GM11168 (cell line): ENCODE measurements around the gene CFB.

ENCODE experiments used
- in situ Hi-C: fragments of 300-500 bp; cut with MboI; formaldehyde crosslinking; loops from one replicate; pipeline ENCODE4 v1.12.0; 2022; ENCODE audit warnings: low sequenced_read_pairs; ENCODE audit not compliant: unreplicated experiment

CFB gene

DNA sequence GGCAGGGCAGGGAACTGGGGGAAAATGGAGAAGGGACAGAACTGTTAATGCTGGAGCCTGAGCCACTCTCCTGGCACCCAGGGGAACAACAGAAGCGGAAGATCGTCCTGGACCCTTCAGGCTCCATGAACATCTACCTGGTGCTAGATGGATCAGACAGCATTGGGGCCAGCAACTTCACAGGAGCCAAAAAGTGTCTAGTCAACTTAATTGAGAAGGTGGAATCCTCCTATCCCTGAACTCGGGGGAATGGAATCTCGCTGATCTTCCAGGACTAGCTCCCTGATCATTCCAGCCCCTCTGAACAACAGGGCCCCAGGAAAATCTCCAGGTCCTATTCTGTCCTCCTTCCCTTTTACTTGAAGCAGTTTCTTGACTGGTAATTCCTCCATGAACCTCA is 2.0 kb downstream of the CFB start:
- in situ Hi-C loops = no loop called here

DNA sequence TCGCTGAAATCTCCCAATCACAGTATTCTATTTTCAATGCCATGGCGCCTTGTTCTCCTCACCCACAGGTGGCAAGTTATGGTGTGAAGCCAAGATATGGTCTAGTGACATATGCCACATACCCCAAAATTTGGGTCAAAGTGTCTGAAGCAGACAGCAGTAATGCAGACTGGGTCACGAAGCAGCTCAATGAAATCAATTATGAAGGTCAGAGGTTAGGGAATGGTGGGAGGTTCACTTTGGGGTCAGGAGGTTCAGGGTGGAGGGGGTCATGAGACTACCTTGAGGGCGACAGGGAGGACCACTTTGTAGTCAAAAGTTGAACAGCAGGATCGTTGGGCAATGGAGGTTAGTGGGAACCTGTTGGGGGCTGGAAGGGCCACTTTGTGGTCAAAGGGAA is 2.4 kb downstream of the CFB start:
- in situ Hi-C loops = no loop called here

DNA sequence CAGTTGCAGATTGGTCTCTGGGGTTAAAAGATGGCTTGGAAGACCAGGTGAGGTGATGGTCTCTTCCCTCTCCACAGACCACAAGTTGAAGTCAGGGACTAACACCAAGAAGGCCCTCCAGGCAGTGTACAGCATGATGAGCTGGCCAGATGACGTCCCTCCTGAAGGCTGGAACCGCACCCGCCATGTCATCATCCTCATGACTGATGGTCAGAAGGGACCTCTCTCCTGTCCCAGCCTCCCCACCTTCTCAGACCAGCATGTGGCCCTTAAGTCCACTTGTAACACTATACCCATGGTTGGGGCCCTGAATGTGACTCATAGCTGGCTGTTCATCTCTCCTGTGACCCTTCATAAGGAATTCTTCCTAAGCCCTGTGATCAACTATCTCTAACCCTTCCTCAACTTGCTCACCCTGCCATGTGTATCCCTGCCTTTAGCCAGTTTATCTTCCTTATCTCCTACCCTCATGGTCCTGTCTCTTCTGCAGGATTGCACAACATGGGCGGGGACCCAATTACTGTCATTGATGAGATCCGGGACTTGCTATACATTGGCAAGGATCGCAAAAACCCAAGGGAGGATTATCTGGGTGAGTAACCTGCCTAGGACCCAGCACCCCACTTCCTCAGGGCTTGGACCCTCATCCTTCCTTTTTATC is 3.0 kb downstream of the CFB start:
- in situ Hi-C loops = no loop called here

DNA sequence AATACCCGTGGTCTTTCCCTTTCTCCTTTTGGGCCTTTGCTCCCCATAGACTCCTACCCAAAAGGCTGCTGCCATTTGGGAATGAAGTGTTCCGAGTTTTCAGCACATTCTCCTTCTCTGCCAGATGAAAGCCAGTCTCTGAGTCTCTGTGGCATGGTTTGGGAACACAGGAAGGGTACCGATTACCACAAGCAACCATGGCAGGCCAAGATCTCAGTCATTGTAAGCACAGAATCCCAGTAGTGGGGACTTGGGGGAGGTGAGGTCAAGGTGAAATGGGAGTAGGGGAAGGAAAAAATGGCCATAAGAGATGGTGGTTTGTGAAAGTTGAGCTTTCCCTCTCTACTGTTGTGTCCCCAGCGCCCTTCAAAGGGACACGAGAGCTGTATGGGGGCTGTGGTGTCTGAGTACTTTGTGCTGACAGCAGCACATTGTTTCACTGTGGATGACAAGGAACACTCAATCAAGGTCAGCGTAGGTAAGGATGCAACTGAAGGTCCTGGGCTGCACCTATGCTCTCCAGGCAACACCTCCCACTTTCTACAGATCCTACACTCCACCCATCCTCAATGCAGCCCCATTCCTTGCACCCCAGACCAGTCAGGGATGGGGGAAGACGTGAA is 4.1 kb downstream of the CFB start:
- in situ Hi-C loops = no loop called here

DNA sequence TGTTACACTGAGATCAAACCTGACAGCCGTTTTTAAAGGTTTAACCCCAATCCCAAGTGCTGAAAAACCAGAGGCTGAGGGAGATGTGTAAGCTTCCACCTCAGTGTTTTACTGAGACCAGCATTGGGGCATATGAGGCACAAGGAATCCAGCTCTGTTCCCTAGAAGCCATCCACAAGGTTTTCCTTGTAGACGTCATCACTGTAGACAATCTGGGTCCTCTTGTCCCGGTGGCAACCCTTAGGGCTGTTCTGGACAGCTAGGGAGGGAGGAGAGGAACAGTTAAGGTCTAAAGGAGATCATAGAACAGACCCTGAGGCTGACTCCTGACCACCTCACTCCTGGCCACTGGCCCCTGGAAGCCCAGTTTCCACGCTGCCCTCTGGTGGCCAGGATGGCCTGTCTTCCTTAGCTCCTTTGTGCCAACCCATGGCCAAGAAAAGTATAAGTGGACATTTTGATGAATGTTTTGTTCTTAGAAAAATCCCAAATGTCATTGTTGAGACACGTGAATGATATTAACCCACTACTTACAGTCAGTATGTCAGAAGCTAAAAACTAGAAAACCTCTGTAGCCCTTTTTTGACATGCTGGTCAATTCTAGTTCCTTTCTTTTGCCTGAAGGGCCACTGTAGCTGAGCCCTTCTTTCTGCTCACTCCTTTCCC is 6.4 kb downstream of the CFB start:
- in situ Hi-C loops = no loop called here

DNA sequence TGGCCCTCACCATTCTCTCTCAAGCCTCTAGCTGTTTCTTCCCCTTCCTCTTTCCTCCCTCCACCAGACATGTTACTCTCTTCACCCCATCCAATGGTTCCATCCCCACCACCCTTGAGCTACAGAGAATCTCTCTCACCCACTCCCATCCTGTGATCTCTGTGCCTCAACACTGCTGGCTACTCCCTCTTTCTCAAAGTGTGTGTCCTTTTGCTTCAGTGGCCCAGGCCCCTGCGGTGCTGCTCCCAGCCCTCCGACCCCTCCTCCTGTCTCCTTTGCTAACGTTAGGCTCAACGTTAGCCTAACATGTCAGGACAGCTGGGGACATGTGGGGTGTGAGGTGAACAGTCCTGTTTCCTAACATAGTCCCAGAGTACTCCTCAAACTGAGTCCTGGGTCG is 7.0 kb downstream of the CFB start:
- in situ Hi-C loops = no loop called here

DNA sequence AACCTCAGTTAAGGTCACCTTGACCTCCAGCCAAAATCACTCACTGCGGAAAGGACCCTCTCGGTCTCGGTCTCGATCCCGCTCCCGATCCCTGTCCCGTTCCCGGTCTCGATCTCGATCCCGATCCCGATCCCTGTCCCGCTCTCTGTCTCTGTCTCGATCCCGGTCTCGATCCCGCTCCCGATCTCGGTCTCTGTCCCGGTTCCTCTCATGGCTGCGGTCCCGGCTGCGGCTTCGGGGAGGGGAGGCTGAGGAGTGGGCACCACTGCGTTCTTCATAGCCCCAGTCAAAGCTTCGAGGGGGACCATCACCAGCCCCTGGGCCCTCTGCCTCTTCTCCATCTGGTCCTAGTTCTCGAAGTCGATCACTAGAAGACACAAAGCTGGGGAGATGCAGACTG is 8.6 kb downstream of the CFB start:
- in situ Hi-C loops = no loop called here

DNA sequence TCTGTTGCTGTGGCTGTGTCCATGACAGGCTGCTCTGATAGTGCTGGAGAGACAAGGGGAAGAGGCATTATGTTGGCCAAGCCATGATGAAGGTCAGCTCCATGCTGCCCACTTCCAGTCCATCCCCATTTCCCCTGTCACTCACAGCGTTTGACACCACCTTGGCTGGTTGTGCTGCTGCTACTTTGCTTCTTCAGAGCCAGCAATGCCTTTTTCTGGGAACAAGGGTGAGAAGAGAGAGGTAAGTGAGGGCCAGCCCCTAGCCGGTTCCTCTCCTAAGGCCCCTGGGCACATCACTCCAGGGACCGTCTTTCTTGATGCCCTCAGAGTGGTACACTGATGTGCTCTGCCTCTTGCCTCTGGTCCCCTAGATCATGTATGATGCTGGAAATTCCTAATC is 10.9 kb downstream of the CFB start:
- in situ Hi-C loops = no loop called here

DNA sequence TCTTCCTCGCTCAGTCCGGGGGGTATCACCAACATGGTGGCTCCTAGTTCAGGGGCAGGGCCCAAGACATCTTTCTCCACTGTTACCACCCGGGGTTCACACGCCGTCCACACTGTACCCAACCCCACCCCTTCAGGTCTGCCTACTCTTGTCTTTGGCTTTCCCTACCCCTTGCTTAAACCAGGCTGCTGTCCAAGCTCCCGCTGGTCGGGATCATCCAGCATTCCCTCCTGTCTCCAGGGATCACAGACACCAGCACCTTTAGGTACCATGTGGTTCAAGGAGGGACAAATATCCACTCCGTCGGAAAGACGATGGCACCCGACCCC is 12.5 kb downstream of the CFB start:
- in situ Hi-C loops = no loop called here

DNA sequence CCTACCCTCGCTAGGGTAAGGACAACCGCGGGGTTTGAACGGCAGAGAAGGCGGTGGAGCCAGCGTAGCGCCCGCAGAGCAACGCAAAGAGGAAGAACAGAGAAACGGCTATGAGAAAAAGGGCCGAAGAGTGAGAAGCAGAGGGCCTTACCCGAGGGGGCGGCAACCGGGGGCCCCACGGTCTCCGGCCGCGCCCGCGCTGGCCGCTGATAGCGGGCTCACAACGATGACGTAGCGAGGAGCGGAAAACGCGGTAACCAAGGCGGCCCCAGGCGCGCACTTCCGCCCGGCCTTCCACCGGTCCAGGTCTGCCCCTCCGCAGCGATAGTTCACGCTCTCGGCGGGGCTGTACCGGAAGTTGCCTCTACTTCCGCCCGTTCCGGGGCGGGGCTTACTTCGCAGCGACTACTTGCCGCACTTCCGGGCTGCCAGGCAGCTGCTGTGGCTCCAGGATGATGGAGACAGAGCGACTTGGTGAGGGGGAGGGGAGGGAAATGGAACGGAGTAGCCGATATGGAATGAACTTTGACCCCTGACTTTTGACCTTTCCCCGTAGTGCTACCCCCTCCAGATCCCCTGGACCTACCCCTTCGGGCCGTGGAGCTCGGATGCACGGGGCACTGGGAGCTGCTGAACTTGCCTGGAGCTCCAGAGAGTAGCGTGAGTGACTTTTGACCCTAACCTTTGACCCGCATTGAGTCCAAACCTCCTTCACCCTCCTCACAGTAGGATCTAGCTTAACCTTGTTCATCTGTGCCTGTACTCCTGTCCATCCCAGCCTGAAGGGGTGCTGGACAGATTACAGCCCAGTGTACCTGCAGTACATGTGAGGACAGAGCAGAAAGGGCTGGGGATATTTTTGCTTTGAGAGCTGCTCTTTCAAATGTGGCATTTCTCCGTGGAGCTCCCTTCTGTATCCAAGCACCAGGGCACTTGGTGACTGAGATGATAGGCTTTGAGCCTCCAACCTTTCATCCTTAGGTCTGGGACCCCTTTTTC is 13.1 kb downstream of the CFB start, which contains the start of the genes NELFE and SKIC2:
NELFE (minus strand) TSS at position 231 of the 999 bp plus-strand sequence. CDS start 525 bp downstream, outside the sequence.
SKIC2 (plus strand) TSS at position 435 of the 999 bp plus-strand sequence; CDS start at position 453, 18 bp downstream.
- in situ Hi-C loops = no loop called here

DNA sequence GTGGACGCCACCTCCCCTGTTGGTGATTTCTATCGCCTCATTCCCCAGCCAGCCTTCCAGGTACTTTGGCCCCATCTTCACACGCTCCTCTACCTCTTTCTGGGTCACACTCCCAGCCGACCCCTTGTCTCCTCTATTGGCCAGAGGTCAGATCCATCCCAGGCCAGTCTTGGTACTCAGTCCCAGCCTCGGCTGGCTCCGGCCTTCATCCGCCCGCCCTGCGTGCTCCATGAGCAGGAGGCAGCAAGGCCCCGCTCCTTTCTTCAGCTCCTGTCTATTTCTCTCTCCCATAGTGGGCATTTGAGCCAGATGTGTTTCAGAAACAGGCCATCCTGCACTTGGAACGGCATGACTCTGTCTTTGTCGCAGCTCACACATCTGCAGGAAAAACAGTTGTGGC is 15.7 kb downstream of the CFB start:
- in situ Hi-C loops = no loop called here

DNA sequence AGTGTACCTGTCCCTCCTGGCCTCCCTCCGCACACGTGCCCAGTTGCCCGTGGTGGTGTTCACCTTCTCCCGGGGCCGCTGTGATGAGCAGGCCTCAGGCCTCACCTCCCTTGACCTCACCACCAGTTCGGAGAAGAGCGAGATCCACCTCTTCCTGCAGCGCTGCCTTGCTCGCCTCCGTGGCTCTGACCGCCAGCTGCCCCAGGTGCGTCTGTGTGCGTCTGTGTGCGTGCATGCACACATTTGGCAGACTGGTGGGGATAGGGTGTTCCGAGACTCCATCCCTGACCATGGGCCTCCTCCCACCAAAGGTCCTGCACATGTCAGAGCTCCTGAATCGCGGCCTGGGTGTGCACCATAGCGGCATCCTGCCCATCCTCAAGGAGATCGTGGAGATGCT is 18.0 kb downstream of the CFB start:
- in situ Hi-C loops = no loop called here

DNA sequence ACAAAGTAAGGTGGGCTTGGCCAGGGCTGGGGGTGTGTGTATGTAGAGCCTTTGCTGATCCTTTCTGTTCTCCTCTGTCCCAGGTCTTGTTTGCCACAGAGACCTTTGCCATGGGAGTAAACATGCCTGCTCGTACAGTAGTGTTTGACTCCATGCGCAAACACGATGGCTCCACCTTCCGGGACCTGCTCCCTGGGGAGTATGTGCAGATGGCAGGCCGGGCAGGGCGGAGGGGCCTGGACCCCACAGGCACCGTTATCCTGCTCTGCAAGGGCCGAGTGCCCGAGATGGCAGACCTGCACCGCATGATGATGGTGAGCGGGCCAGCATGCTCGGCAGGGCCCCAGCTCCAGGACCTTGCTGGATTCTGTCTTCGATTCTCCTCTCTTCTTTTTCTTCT is 19.8 kb downstream of the CFB start:
- in situ Hi-C loops = no loop called here

DNA sequence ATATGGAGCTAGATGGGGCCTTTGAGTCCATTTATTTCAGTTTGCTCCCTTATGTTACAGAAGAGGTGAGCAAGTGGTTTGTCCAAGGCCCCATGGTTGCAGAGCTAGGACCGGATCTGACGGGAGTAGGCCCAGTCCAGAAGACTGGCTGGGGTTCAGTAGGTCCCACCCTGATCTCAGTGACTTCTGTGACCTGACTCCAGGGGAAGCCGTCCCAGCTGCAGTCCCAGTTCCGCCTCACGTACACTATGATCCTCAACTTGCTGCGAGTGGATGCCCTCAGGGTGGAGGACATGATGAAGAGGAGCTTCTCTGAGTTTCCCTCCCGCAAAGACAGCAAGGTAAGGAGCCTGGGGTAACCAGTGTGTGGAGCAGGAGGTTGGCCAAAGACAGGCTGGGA is 20.6 kb downstream of the CFB start:
- in situ Hi-C loops = no loop called here

DNA sequence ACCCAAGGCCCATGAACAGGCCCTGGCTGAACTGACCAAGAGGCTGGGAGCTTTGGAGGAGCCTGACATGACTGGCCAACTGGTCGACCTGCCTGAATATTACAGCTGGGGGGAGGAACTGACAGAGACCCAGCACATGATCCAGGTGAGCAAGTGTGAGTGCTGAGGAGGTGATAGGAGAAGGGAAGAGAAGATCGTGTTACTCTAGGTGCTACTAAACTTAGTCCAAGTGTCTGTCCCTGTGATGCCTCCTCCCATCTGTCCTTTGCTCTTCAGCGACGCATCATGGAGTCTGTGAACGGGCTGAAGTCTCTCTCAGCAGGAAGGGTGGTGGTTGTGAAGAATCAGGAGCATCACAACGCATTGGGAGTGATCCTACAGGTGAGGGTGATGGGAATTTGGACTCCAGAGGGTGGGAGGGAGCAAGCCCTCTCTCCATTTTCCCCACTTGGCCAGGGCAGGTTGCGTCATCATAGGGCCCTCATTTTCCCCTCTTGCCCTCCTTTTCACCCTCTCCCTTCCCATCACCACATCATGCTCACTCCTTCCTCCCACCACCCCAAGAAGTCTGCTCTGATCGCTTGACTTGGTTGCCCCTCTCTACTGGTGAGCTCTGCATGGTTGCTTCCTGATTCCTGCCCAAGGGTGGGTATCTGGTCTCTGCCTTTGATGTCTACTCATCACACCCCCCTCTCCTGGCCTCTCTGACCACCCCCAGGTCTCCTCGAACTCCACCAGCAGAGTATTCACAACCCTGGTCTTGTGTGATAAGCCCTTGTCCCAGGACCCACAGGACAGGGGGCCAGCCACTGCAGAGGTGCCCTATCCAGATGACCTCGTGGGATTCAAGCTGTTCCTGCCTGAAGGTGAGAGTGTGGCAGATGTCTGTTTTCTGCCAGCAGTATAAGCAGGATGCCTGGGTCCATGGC is 21.4 kb downstream of the CFB start:
- in situ Hi-C loops = no loop called here

DNA sequence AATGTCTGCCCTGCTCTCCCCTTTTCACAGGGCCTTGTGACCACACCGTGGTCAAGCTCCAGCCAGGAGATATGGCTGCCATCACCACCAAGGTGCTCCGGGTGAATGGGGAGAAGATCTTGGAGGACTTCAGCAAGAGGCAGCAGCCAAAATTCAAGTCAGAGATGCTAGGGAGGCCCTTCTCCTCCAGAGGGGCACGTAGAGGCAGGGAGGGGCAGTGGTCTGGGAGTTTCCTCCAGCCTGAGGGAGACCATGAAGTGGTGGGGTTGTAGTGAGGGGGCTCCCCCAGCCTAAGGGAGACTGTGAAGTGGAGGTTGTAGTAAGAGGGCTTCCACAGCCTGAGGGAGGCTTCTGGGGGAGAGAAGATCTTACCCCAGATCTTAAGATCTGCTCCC is 22.0 kb downstream of the CFB start:
- in situ Hi-C loops = no loop called here

DNA sequence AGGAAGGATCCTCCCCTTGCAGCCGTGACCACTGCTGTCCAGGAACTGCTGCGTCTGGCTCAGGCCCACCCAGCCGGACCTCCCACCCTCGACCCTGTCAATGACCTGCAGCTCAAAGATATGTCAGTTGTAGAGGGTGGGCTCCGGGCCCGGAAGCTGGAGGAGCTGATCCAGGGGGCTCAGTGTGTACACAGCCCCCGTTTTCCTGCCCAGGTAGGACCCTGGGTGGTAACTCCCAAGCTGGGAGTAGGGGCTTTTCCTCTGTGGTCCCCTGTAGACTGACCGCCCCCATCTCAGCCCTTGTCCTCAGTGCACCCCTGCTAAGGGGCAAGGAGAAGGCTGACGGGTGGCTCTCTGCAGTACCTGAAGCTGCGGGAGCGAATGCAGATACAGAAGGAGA is 22.4 kb downstream of the CFB start:
- in situ Hi-C loops = no loop called here

DNA sequence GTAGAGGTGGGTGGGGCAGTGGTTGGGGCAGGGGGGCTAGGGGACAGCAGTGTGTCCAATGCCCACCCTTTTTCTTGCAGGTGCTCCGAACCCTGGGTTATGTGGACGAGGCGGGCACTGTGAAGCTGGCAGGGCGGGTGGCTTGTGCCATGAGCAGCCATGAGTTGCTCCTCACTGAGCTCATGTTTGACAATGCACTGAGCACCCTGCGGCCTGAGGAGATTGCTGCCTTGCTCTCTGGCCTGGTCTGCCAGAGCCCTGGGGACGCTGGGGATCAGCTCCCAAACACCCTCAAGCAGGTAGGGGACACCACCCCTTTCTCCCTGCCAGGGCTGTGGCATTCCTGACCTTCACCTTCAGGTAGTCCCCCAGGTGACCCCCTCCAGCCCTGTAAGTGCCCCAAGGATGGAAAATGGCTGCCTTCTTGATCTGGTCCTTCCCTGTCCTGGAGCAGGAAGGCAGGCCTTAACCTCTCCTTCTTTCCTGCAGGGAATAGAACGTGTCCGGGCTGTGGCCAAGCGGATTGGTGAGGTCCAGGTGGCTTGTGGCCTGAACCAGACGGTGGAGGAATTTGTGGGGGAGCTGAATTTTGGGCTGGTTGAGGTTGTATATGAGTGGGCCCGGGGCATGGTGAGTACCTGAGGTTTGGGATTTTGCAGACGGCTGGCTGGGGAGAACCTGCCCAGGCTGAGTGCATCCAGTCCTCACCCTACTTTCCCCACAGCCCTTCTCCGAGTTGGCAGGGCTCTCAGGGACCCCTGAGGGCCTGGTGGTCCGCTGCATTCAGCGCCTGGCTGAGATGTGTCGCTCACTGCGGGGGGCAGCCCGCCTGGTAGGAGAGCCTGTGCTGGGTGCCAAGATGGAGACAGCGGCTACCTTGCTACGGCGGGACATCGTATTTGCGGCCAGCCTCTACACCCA is 23.2 kb downstream of the CFB start:
- in situ Hi-C loops = no loop called here
